Parathyroid adenoma (tissue), 2 donors: ENCODE results near the gene USP49.

Source experiments
- H2AFZ ChIP-seq: fragments of 300-600 bp; sonication (generic); one replicate; pipeline ENCODE4 v1.7.0; 2017; ENCODE audit warnings: antibody characterized with exemption, mild to moderate bottlenecking
- H3K27ac ChIP-seq: fragments of 300-600 bp; sonication (generic); one replicate; pipeline ENCODE4 v1.7.0; 2017
- H3K27me3 ChIP-seq: fragments of 300-600 bp; sonication (generic); one replicate; pipeline ENCODE4 v1.7.0; 2017; ENCODE audit warnings: low read length; ENCODE audit not compliant: control insufficient read depth, insufficient read depth
- H3K36me3 ChIP-seq: fragments of 300-600 bp; sonication (generic); one replicate; pipeline ENCODE4 v1.7.0; 2017; ENCODE audit warnings: low read length; ENCODE audit not compliant: control insufficient read depth, insufficient read depth
- H3K4me1 ChIP-seq: fragments of 300-600 bp; sonication (generic); one replicate; pipeline ENCODE4 v1.7.0; 2017; ENCODE audit warnings: control low read depth
- H3K4me2 ChIP-seq: fragments of 300-600 bp; sonication (generic); one replicate; pipeline ENCODE4 v1.7.0; 2017; ENCODE audit warnings: low read length
- H3K4me3 ChIP-seq: fragments of 300-600 bp; sonication (generic); one replicate; pipeline ENCODE4 v1.7.0; 2017; ENCODE audit warnings: low read depth, low read length
- H3K79me2 ChIP-seq: fragments of 300-600 bp; sonication (generic); one replicate; pipeline ENCODE4 v1.7.0; 2017; ENCODE audit warnings: control low read depth
- H3K9ac ChIP-seq: fragments of 300-600 bp; sonication (generic); one replicate; pipeline ENCODE4 v1.7.0; 2017; ENCODE audit warnings: mild to moderate bottlenecking
- H3K9me3 ChIP-seq: fragments of 300-600 bp; sonication (generic); one replicate; pipeline ENCODE4 v1.7.0; 2017; ENCODE audit warnings: low read length; ENCODE audit not compliant: control insufficient read depth
- CTCF ChIP-seq: fragments of 300-600 bp; sonication (generic); IDR thresholded peaks from one replicate; pipeline ENCODE4 v1.7.0; 2017; ENCODE audit warnings: antibody characterized with exemption, mild to moderate bottlenecking
- donor health status: primary hyperparathyroidism.

The USP49 gene

DNA sequence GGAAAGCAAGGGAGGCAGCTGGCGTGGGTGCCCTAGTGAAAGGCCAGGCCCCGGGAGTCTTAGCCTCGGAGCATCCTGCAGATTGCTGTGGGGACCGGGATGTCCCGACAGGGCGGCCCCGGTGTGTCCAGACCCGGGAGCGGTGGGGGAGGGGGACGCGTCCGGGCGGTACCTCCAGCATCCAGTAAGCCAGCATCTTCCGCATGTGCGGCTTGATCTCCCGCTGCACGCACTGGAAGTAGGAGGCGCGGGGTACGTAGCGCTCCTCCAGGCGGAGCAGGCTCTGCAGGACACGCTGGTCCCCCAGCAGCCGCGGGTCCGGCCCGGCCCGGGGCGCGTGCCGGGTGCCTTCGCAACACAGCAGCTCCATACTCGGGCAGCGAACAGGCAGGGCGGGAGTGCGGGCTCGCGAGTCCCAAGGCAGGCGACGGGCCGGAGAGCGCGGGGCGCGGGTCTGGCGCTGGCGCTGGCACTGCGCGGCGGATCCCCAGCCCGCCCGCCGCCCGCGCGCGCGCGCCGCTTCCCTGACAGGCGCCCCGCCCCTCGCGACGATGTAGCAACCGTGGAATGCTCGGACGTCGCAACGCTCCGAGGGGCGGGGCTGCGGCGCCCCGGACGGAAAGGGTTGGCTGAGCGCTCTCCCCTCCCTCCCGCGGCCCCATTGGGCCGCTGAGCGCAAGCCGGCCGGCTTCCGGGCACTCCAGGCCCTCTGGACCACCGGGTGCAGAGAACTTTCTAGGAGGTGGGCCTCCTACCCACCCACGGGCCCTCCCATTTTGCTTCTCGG lies 46.3 kb upstream of the USP49 start, which contains the start of gene CCND3:
Gene CCND3, minus strand, starts transcription at position 529 of the 787 bp plus-strand sequence. Its CDS starts 159 bp downstream, at position 370.
- peaks cover 5% of the 10 kb centered on the region for H3K4me1 ChIP-seq
- peak within 1 kb of the TSS; percentile 87 for H3K4me2 ChIP-seq
- peak within 1 kb of the TSS; percentile 86 for H2AFZ ChIP-seq
- TF ChIP-seq CTCF, result no peak
- H3K4me3 ChIP-seq, result peak within 1 kb of the TSS; percentile 72
- no peaks in the 10 kb centered on the region for H3K36me3 ChIP-seq
- peak within 1 kb of the TSS; percentile 81 for H3K27ac ChIP-seq
- H3K9me3 ChIP-seq, result no peaks in the 10 kb centered on the region
- no peaks in the 10 kb centered on the region for H3K79me2 ChIP-seq
- peak within 1 kb of the TSS; percentile 51 for H3K9ac ChIP-seq
- no peaks in the 10 kb centered on the region for H3K27me3 ChIP-seq

GRCh38 chr6:41940759-41941279 lies 45.6 kb upstream of the USP49 start:
- H3K4me1 ChIP-seq, result peaks cover 5% of the 10 kb centered on the region
- peak overlapping the region; percentile 87 for H3K4me2 ChIP-seq
- H3K36me3 ChIP-seq, result no peaks in the 10 kb centered on the region
- peak overlapping the region; percentile 46 for H3K27ac ChIP-seq
- H3K79me2 ChIP-seq, result no peaks in the 10 kb centered on the region
- peak overlapping the region; percentile 23 for H3K9ac ChIP-seq
- no peak for TF ChIP-seq CTCF
- H3K4me3 ChIP-seq, result peak overlapping the region; percentile 72
- no peaks in the 10 kb centered on the region for H3K27me3 ChIP-seq
- H3K9me3 ChIP-seq, result no peaks in the 10 kb centered on the region
- H2AFZ ChIP-seq, result peak overlapping the region; percentile 77

GRCh38 chr6:41939848-41940758 lies 44.9 kb upstream of the USP49 start:
- H3K79me2 ChIP-seq, result no peaks in the 10 kb centered on the region
- H3K27me3 ChIP-seq, result no peaks in the 10 kb centered on the region
- H3K9me3 ChIP-seq, result no peaks in the 10 kb centered on the region
- H3K4me3 ChIP-seq, result peak overlapping the region; percentile 72
- TF ChIP-seq CTCF, result no peak
- H2AFZ ChIP-seq, result peak overlapping the region; percentile 77
- no peaks in the 10 kb centered on the region for H3K36me3 ChIP-seq
- H3K9ac ChIP-seq, result no peak overlapping the region
- peaks cover 5% of the 10 kb centered on the region for H3K4me1 ChIP-seq
- no peak overlapping the region for H3K27ac ChIP-seq
- peak overlapping the region; percentile 87 for H3K4me2 ChIP-seq

- TF ChIP-seq CTCF, result no peak
- Histone ChIP-seq H3K9ac (no peak overlapping the region), H3K27me3 (no peaks in the 10 kb centered on the region), H3K27ac (no peak overlapping the region), H3K36me3 (no peaks in the 10 kb centered on the region), H3K9me3 (no peaks in the 10 kb centered on the region), H3K4me1 (peaks cover 5% of the 10 kb centered on the region), H3K4me2 (no peak overlapping the region), H2AFZ (no peak overlapping the region), H3K79me2 (no peaks in the 10 kb centered on the region), H3K4me3 (no peak overlapping the region)
Observed at GRCh38 chr6:41939176-41939847, 44.1 kb upstream of the USP49 start.
